ENCODE measurements around the gene SUSD5.

GRCh38 chr3:33134026-33134625, 84.5 kb downstream of the SUSD5 start:
- TF ChIP-seq CTCF (IDR thresholded peaks at IDR 0.05), result no peak
- TF ChIP-seq POLR2A (IDR thresholded peaks at IDR 0.05), result no peak
